HG03139 (cell line): ENCODE results near the gene MAST4.

Experiments used
- ATAC-seq: cut with Tn5 transposase; IDR thresholded peaks from one replicate; pipeline ENCODE4 v1.9.1; 2021; ENCODE audit not compliant: unreplicated experiment

The MAST4 gene

DNA sequence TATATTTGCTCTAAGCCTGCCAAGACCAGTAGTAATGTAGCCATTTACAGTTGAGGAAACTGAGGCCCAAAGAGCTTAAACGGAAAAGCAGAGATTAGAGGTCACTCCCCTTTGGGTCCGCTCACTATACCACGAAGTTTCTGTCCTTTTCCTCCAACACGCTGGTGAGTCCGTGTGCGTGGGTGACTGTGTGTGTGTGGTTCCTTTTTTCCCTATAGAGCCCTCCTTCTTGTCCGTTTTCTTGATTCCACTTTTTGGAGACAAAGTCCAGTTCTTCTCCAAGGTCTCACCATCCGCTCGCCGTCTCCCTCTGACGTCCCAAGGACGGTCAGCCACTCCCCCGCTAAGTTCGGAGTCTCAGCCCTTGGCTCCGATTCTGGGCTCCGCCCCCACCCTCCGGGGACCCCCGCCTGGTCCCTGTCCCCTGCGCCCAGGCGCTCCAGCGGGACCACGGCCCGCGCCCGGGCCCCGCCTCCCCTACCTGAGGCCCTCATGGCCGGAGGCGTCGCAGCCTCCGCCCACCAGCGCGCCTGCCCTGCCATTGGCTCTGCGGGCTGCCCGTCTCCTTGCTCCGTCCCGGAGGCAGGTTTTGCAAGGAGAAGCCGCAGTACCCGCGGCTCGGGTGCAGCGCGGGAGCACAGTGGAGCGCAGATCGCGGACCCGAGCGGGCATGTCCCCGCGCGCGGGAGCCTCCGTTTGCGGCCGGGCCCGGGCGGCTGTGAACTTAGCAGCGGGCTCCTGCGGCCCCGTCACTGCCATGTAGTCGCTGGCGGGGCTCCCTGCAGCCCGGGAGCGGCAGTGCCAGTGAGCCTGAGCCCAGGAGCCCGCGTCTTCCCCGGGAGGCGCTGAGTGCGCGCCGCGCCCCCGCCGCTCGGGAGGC is at the start of gene MAST4:
MAST4 (plus strand) TSS at position 638 of the 880 bp plus-strand sequence. CDS start 263 bp downstream, outside the sequence.
- ATAC-seq, result peak; percentile 99

DNA sequence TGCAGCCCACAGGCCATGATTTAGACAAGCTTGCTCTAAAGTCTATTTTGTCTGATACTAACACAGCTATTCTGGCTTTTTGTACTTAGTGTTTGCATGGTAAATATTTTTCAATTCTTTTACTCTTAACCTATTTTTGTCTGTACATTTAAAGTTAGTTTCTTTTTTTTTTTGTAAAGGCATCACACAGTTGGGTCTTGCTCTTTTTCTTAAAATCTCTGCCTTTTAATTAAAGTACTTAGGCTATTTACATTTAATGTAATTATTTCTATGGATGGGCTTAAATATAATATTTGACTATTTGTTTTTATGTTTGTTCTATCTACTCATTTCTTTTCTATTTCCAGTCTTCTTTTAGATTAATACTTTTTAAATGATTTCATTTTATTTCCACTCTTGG is 49.7 kb upstream of the MAST4 start:
- ATAC-seq, result no peak

DNA sequence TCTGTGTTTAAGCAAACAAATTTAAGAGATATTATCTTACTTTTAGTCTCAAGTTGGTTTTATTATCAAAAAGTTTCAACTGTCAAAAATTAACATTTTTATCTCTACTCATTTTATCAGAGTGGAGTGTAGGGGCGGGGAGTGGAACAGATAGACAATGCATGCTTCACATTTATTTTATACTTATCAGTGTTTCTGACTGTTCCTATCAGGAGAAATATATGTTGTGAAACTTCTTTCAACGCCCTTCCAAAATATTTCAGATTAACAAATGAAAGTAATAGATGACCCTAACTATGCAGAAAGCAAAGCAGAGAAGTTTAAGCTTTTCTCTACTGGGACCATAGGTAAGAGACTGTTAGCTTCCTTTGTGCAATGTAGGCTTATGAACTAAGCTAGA is 44.9 kb upstream of the MAST4 start:
- no peak for ATAC-seq

DNA sequence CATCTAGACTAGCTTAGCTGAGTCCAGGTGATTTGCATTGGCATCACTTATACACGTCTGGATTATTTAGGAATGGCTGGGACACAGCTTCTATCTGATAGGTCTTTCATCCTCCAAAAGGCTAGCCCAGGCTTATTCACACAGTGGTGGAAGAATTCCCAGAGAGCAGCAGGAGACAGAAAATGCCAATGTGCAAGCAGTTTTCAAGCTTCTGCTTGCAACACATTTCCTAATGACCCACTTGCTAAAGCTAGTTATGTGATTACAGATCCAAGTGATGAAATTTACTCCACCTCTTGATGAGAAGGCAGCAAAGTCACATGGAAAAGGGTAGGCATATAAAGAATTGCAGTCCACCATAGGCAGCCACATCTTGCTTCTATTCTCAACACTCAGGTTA is 44.2 kb upstream of the MAST4 start:
- ATAC-seq, result no peak

DNA sequence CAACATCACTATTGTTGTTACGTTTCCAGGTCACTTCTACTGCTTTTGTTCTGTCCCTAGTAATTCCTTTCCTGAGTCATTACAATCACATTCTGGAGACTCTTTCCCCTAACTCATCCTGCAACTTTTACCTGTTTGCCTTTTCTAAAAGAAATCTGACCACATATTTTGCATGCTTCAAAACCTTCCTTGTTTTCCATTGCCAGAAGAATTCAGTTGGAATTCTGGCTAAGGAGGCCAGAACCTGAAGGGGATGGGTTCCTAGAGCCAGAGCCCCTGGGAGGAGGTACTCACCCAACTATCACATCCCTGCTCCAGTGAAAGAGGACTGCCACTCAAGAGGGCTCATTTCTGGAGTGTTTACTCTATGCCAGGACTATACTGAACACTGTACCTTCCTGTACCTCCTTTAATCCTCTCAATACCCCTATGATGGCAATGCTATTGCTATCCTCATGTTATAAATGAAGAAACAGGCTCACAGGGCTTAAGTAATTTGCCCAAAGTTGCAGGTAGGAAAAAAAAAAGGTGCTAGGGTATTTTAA is 42.8 kb upstream of the MAST4 start:
- no peak for ATAC-seq

DNA sequence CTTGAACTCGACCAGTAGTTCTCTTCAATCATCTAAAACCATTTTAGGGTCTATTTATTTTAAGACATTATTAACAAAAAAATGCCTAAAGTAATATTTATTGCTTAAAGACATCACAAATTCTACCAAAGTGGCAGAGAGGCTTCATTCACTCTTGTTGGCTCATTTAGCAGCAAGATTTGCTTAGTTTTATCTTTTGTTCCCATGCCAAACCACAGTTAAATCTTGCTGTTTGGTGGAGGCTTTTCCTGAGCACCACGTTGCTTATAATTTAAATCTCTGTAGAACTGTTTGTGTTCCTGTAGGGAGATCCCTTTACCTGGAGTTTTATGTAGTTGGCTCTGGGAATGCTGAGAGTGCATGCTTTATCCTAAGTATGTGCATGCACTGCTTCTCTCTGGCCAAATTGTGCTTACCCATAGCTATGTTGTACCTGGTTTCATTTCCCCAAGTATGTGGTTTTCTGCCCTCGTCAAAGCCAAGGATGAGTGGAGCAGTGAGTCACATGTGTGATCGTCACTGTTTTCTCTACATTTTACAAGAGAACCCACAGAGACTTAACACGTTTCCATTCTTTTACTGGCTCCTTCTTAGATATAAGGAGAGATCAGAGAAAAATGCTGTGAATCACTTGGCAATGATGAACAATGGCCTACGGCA is 42.1 kb upstream of the MAST4 start:
- peak; percentile 99 for ATAC-seq

DNA sequence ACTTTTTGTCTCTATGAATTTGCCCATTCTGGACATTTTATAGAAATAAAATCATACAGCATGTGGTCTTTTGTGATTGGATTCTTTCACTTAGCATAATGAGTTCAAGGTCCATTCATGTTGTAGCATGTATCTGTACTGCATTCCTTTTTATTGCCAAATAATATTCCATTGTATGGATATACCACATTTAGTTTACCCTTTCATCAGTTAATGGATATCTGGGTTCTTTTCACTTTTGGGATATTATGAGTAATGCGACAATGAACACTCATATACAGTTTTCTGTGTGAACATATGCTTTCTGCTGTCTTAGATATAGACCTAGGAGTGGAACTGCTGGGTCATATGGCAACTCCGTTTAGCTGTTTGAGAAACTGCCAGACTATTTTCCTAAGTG is 41.3 kb upstream of the MAST4 start:
- ATAC-seq, result no peak

DNA sequence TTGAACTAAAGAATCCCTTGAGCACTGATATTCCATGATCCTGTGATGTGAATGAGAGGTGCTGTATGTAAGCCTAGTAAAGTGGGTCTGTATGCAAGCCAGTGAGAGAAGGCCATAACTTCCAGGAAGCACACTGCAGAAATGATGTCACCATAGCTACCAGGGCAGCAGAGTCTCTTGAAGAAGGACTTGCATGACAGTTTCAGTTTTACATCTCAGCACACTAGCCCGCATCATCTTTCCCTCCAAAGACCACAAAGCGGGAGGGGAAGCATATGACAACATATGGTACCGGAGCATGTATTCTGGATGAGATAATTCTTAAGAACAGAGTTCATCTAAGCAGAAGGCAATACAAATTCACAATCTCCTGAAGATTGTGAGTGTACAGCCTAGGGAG is 37.6 kb upstream of the MAST4 start:
- peak; percentile 40 for ATAC-seq

DNA sequence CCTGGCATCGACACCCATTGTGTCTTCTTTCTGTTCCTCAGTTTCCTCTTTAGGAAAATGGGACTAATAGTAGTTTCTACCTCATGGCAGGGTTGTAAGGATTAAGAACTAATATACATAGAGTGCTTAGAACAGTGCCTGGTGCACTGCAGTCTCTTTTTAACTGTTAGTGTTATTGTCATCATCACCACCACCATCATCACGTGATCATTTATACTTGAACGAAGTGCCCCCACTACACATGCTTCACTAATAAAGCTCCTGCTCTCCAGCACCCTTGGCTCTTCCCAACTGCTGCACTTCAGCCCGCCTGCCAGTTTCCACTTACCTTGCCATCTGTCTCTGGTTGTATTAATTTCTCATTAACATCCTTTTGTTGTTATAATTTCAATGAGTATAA is 35.8 kb upstream of the MAST4 start:
- ATAC-seq, result no peak

DNA sequence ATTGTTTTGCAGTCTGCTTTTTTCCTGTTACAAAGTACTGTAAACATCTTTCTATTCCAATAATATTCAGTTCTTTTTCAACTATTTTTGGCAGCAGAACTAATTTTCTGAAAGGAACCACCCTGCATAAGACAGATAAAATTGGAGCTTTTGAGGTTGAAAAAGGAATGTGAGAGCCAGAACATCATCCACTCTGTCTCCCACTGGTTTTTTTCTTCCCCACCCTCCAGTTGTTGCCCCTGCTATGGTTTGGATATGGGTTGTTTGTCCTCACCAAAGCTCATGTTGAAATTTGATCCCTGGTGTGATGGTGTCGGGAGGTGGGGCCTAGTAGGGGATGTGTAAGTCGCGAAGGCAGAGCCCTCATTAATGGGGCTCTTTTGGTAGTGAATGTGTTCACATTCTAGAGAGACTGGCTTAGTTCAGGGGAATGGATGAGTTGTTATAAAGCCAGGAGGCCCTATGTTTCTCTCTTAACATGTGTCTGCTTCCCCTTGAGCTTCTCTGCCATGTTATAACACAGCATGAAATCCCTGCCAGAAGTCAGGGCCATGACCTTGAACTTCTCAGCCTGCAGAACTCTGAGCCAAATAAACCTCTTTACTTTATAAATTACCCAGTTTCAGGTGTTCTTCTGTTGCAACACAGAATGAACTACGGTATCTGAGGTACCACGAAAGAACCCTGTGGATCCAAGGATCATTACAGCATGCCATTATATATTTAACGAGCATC is 34.8 kb upstream of the MAST4 start:
- ATAC-seq, result no peak

DNA sequence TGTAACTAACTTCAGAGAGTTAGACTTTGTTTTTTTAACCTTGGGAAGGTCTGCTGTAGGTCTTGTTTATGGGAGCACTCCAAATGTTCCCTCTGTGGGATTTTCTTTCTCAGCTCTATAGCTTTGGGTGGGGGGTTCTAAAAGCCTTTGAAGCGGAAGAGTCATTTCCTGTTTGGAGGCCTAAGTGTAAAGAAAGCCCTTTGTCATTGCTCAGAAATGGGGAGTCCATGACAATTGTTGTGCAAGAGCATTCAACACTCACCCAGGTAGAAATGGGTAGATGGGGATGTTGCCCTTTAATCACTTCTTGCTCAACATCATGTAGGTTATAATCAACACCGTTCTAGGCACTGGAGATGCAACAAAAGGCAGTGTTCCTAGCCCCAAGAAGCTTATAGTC is 30.3 kb upstream of the MAST4 start:
- ATAC-seq, result no peak

DNA sequence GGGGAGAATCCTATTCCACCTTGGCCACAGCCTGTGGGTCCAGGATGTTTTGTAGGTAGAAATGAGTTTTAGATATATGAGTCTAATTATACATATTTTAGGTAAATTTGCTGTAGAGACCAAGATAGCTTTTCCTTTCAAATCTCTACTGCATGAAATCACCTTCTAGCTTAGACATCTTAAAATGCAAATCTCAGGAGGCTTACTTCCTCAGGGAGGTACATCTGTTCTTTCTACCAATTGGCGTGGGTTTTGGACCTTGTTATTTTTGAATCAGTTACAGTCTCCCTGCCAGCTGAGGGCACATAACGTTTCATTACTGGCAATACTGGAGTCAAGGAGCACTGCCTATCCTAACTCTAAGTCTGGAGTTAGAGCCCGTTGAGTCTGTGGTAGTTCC is 28.7 kb upstream of the MAST4 start:
- no peak for ATAC-seq

DNA sequence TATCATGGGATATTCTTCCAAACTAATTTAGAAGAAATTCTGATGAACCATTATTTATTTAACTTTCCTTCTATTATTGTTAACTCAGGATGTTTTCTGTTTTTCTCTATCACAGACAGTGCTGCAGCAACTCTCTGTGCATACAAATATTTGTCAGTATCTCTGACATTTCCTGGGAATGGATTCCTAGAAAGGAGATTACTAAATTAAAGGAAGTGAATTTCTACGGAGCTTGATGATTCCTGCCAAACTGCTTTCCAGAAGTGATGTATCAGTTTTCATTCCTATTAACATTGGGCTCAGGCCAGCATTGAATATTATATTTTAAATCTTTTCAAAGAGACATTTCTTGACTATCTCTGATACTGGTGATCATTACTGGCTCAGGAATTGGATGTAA is 26.0 kb upstream of the MAST4 start:
- ATAC-seq, result no peak

DNA sequence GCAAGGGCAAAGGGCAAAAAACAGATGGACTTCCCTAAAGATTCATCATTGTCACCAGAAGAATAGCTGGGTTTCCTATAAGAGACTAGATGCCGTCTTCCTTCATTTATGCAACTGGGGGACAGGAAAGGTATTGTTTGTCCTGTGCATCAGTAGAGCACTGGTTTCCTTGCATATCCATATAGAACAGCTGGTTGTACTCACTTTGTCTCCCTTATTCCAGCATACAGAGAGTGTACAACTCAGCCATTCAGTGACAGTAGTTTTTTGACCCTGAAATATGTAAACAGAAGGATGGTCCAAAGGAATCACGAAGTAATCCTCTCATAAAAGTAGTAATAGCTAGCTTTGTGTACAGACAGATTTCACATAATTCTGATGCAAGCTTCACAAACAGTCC is 22.5 kb upstream of the MAST4 start:
- ATAC-seq, result no peak

DNA sequence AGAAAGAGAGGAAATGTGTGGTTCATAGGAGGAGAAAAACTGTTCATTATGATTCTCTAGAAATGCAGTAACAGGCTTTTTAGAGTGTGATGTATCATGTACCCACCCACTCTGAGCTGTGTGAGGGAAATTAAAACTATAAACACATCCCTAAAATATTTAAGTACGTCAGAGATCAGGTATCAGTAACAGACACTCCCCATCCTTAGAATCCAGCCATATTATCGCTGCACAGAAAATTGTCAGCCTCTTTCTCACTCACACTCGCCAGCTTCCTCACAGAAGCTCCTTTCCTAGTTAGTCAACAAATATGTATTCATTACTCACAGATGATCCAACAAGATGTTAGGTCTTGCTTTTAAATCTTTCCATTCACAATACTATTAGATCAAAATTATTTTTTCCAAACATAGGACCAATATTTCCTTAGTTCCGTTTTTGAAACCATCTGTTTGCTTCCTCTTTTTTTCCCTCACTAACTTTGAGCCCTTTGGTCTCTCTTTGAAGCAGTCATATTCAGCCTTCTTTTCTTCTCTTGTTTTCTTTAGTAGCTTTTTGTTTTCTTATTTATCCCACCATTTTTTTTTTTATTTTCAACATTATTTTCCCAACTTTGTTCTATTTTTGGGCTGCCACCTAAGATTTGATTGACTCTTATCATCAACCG is 13.6 kb upstream of the MAST4 start:
- ATAC-seq, result no peak

DNA sequence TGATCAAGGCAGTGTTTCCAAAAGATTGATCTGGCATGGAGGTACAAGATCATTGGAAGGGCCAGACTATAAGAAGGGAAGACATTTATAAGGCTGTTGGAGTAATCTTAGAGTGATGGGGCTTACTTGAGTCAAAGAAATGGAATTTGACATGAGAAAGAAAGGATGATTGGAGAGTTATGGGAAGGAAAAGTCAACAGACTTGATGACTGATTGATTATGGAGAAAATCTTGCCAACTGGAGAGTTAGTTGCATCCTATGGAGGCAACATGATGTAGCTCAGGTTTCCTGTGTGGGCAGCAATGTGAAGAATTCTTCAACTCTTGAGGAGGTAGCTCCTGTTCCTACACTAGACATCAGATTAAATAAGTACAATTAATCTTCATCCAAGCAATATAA is 10.9 kb upstream of the MAST4 start:
- ATAC-seq, result no peak

DNA sequence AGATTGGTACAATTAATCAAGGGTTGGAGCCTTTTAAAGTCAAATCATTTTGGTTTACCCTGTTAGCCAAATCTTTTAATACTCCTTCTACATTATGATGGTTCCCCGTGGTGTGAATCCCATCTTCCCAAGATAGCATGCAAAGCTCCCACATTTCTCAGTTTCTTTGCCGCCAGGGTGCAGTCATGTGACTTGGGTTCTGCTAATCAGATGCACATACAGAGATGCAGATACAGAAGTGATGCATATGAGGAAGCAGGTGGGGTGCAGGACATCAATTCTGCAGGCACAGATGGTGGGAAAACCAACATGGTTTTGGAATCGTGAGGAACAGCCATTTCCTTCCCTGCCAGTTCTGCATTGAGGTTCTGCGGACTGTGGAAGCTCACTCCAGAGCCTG is 8.4 kb upstream of the MAST4 start:
- no peak for ATAC-seq

DNA sequence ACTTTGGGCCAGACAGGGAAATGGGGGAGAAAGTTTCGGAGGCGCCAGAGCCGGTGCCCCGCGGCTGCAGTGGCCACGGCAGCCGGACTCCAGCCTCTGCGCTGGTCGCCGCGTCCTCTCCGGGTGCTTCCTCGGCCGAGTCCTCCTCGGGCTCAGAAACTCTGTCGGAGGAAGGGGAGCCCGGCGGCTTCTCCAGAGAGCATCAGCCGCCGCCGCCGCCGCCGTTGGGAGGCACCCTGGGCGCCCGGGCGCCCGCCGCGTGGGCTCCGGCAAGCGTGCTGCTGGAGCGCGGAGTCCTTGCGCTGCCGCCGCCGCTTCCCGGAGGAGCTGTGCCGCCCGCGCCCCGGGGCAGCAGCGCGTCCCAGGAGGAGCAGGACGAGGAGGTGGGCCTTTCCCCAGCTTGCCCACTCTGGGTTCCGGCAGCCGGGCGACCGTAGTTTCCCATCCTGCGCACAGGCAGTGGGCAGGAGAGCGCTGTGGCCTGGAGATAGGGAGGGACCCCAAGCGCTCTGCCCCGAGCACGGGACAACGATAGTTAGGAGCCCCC is 516 bp downstream of the MAST4 start:
- ATAC-seq, result peak; percentile 14

DNA sequence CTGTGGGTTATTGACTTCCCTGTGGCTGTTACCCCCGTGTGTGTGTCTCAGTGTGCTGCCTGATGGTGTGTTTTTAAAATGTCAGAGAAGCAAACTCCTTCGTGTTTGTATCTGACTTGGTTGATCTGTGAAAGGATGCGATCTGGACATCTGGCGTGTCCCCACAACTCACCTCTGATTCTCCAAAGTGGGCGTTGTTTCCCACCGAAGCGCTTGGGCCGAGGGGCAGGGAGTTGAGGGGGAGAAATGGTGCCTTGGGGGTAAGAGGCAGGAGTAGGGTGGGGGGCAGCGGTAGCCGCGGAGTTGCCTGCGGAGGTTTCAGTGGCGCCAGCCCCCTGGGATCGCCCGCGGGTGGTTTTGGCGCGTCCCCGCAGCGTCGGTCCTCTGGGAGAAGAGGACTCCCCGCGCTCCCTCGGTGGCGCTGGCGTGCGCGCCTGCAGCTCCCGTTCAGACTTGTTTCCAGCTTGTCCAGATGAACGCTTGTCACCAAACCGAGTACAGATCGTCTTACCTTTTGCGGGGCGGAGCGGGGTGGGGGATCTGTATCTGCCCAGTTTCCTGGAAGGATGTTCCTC is 1.1 kb downstream of the MAST4 start:
- ATAC-seq, result no peak

DNA sequence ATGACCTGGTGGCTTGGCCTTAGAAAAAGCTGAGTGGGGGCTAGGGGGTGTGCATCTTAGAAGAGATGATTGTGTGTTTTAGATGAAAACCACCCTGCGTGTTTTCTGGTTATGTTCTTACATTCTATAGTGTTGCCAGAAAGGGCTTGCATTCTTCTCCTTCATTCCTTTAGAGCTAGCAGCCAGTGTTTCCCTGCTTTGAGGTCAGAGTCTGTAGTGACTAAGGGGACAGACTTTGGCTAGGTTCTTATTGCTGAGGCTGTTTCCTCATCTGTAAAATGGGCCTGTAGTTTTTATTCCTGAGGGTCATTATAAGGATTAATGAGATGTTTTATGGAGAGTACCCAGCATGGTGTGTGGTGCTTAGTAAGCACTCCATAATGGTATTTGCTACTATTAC is 6.4 kb downstream of the MAST4 start:
- ATAC-seq, result no peak
